Activated naive CD4-positive, alpha-beta T cell treated with anti-CD3 and anti-CD28 coated beads, Interleukin-2, amount 50 U/mL, for 24 hours (primary cell): ENCODE data around the gene DSCAM.

Source experiments
- H3K27ac Mint-ChIP-seq: one replicate; pipeline ENCODE4 v1.8.0; 2021; ENCODE audit warnings: mild to moderate bottlenecking, mixed read lengths
- H3K27me3 Mint-ChIP-seq: one replicate; pipeline ENCODE4 v1.8.0; 2021; ENCODE audit warnings: mixed read lengths
- H3K36me3 Mint-ChIP-seq: one replicate; pipeline ENCODE4 v1.8.0; 2021; ENCODE audit warnings: mixed read lengths
- H3K4me1 Mint-ChIP-seq: one replicate; pipeline ENCODE4 v1.8.0; 2021; ENCODE audit warnings: mixed read lengths
- H3K4me3 Mint-ChIP-seq: one replicate; pipeline ENCODE4 v1.8.0; 2021; ENCODE audit warnings: mild to moderate bottlenecking, mixed read lengths
- H3K9me3 Mint-ChIP-seq: one replicate; pipeline ENCODE4 v1.8.0; 2021; ENCODE audit warnings: mixed read lengths

The DSCAM gene

DNA sequence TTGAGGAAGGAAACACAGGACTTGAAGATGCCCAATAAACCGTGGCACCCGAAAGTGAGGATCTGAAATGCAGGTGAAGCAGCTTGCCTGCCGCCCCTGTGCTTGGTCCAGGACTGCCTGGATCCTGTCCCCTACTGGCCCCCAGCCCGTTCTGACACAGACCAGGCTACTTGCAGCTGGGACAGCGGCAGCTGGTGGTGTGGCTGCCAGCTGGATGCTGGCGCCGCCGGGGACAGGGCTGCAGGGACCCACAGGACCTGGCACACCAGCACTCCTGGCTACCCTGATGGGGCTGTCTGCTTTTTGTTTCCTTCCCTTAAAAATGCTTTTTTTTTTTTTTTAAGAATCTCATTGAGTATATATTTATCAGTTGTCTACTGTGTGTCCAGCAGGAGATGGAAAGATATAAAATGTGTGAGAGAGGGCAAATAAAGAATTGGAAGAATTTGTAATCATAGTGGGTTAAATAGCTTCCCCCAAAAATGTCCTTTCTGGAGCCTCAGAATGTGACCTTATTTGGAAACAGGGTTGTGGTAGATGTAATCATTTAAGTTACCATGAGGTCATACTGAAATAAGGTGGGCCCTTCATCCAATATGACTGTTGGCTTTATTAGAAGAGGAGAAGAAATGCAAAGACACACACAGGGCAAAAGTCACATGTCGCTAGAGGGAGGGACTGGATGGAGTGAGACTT lies 165.6 kb downstream of the DSCAM start:
- no peaks in the 10 kb centered on the region for H3K4me1 Mint-ChIP-seq
- H3K9me3 Mint-ChIP-seq, result peaks cover 5% of the 10 kb centered on the region
- no peak overlapping the region for H3K4me3 Mint-ChIP-seq
- no peak overlapping the region for H3K27ac Mint-ChIP-seq
- no peaks in the 10 kb centered on the region for H3K27me3 Mint-ChIP-seq
- no peaks in the 10 kb centered on the region for H3K36me3 Mint-ChIP-seq

DNA sequence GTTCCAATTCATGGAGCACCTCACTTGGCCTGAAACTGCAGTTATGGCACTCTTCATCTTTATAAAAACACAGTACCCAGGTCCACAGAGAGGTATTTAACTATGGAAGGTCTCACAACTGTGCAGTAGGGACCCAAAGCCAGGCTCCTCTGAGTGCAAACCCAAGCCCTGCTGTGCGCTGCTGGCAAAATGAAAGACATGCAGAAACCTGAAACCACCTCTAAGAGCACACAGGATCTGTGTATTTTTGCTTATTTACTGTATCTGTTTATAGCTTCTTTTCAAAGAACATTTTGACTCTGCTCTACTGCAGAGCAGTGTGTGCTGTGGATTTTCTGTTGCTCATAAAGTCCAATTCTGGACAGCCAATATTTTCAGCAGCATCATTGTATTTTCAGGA lies 166.6 kb downstream of the DSCAM start:
- no peak overlapping the region for H3K4me3 Mint-ChIP-seq
- no peaks in the 10 kb centered on the region for H3K36me3 Mint-ChIP-seq
- peaks cover 5% of the 10 kb centered on the region for H3K9me3 Mint-ChIP-seq

GRCh38 chr21:40678681-40679284 lies 168.2 kb downstream of the DSCAM start:
- H3K27ac Mint-ChIP-seq, result no peak overlapping the region
- H3K4me1 Mint-ChIP-seq, result no peaks in the 10 kb centered on the region
- H3K4me3 Mint-ChIP-seq, result no peak overlapping the region
- H3K27me3 Mint-ChIP-seq, result no peaks in the 10 kb centered on the region
- peaks cover 5% of the 10 kb centered on the region for H3K9me3 Mint-ChIP-seq
- no peaks in the 10 kb centered on the region for H3K36me3 Mint-ChIP-seq

More for the DNA sequence above, 166.6 kb downstream of the DSCAM start:
- Mint-ChIP-seq H3K4me1 (no peaks in the 10 kb centered on the region), H3K27ac (no peak overlapping the region), H3K27me3 (no peaks in the 10 kb centered on the region)

GRCh38 chr21:40675017-40675416 lies 171.9 kb downstream of the DSCAM start:
- Mint-ChIP-seq H3K36me3 (no peaks in the 10 kb centered on the region), H3K27me3 (no peaks in the 10 kb centered on the region), H3K9me3 (no peaks in the 10 kb centered on the region), H3K4me1 (no peaks in the 10 kb centered on the region), H3K27ac (no peak overlapping the region), H3K4me3 (no peak overlapping the region)

DNA sequence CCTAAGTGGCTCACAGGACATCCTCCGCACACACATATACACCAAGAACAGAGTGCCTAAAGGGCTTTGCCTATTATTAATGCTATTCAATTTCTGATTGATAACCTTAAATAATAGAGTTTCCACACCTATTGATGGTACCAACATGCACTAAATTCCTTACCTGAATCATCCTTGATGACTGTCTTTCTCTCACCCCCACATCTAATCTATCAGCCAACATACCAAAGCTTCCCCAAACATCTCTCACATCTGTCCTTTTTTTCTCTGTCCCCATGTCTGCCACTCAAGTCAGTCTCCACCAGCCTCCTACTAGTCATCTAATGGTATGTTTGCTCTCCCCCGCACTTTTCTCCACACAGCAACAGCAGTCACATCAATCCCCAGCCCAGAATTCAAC lies 174.4 kb downstream of the DSCAM start:
- H3K36me3 Mint-ChIP-seq, result no peaks in the 10 kb centered on the region
- no peak overlapping the region for H3K4me3 Mint-ChIP-seq
- H3K9me3 Mint-ChIP-seq, result no peaks in the 10 kb centered on the region
- no peak overlapping the region for H3K27ac Mint-ChIP-seq
- no peaks in the 10 kb centered on the region for H3K4me1 Mint-ChIP-seq
- no peaks in the 10 kb centered on the region for H3K27me3 Mint-ChIP-seq

GRCh38 chr21:40671716-40672115 lies 175.2 kb downstream of the DSCAM start:
- Mint-ChIP-seq H3K4me1 (no peaks in the 10 kb centered on the region), H3K9me3 (no peaks in the 10 kb centered on the region), H3K27ac (no peak overlapping the region), H3K27me3 (no peaks in the 10 kb centered on the region), H3K4me3 (no peak overlapping the region), H3K36me3 (no peaks in the 10 kb centered on the region)

DNA sequence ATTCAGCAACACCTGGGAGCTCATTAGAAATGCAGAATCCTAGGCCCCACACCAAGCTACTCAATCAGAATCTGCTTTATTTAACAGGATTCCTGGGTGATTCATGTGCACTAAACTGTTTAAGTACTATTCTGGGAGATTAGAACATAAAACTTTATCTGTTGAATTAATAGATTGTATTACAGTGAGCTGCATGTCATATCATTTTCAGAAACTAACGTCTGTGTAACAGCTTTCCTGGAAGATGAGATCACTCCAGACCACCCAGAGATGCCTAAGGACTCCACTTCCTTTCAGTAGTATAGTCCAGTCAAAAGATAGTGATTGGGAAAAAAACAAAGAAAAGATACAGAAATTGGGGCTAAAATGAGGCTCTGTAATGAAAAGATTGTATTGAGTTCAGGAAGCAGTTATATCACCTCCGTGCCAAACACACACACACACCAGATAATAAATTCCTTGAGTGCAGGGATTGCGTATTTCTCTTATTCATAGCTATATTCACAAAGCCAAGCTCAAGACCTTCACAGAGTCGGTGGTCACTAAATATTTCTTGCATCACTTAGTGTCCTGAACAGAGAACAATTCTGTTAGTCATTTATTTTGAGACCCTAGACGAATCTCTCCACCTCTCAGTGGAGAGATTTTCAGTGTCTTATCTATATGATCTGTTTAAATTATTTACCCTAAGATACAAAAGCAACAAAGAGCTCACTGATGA lies 178.2 kb downstream of the DSCAM start:
- H3K4me1 Mint-ChIP-seq, result no peaks in the 10 kb centered on the region

GRCh38 chr21:40667967-40668366 lies 179.0 kb downstream of the DSCAM start:
- H3K27me3 Mint-ChIP-seq, result peaks cover 1% of the 10 kb centered on the region
- no peaks in the 10 kb centered on the region for H3K36me3 Mint-ChIP-seq
- H3K4me3 Mint-ChIP-seq, result no peak overlapping the region
- no peaks in the 10 kb centered on the region for H3K9me3 Mint-ChIP-seq
- H3K4me1 Mint-ChIP-seq, result no peaks in the 10 kb centered on the region
- no peak overlapping the region for H3K27ac Mint-ChIP-seq

More for the DNA sequence above, 178.2 kb downstream of the DSCAM start:
- no peak overlapping the region for H3K27ac Mint-ChIP-seq
- H3K9me3 Mint-ChIP-seq, result no peaks in the 10 kb centered on the region
- H3K27me3 Mint-ChIP-seq, result peaks cover 1% of the 10 kb centered on the region
- no peaks in the 10 kb centered on the region for H3K36me3 Mint-ChIP-seq
- H3K4me3 Mint-ChIP-seq, result no peak overlapping the region

GRCh38 chr21:40662889-40663288 lies 184.1 kb downstream of the DSCAM start:
- H3K4me1 Mint-ChIP-seq, result no peaks in the 10 kb centered on the region
- H3K9me3 Mint-ChIP-seq, result peaks cover 5% of the 10 kb centered on the region
- no peaks in the 10 kb centered on the region for H3K36me3 Mint-ChIP-seq
- no peak overlapping the region for H3K4me3 Mint-ChIP-seq
- H3K27ac Mint-ChIP-seq, result no peak overlapping the region
- peaks cover 5% of the 10 kb centered on the region for H3K27me3 Mint-ChIP-seq

DNA sequence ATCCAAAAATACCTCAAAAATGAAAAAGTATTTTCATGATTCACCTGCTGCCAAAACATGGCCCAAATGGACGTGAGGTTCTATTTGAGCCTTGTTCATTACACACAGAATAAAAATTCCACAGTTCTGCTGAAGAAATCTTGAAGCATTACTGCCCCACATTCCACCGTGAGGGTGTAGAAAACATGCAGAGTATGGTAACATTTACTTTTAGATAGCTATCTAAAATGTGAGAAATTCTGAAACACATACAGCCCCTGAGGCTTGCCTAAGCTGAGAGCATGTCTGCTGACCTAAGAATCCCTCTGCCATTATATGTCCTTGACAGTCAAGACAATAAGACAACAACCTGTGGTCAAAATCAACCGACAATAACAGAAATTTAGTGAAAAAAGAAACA lies 186.5 kb downstream of the DSCAM start:
- Mint-ChIP-seq H3K36me3 (no peaks in the 10 kb centered on the region), H3K4me1 (no peaks in the 10 kb centered on the region), H3K9me3 (peaks cover 11% of the 10 kb centered on the region), H3K27me3 (peaks cover 9% of the 10 kb centered on the region), H3K27ac (no peak overlapping the region), H3K4me3 (no peak overlapping the region)

GRCh38 chr21:40658311-40658710 lies 188.6 kb downstream of the DSCAM start:
- Mint-ChIP-seq H3K4me1 (no peaks in the 10 kb centered on the region), H3K27me3 (peaks cover 8% of the 10 kb centered on the region), H3K9me3 (peaks cover 11% of the 10 kb centered on the region), H3K36me3 (no peaks in the 10 kb centered on the region), H3K4me3 (no peak overlapping the region), H3K27ac (no peak overlapping the region)

- Mint-ChIP-seq H3K9me3 (peaks cover 1% of the 10 kb centered on the region), H3K27ac (no peak overlapping the region), H3K36me3 (no peaks in the 10 kb centered on the region), H3K4me1 (no peaks in the 10 kb centered on the region), H3K27me3 (peaks cover 5% of the 10 kb centered on the region), H3K4me3 (no peak overlapping the region)
Measured at GRCh38 chr21:40652436-40652835, 194.5 kb downstream of the DSCAM start.

DNA sequence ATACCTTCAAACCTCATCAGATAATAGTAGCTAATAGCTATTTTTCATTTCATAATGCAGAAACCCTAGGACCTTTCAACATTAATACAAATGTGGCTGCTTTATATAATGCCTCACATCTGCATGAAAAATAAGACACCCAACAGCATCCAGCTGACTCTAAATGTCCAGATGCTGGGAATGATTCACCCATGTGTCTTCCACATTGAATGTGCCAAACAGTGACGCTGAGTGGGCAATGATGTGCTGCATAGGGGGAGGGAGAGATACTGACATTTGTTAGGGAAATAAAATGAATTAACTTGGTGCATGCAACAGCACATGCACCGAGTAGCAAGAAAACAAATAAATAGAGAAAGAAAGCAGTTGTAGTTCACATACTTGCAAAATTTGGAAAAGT lies 199.3 kb downstream of the DSCAM start:
- Mint-ChIP-seq H3K36me3 (no peaks in the 10 kb centered on the region), H3K27me3 (peaks cover 4% of the 10 kb centered on the region), H3K27ac (no peak overlapping the region), H3K4me1 (no peaks in the 10 kb centered on the region), H3K4me3 (no peak overlapping the region), H3K9me3 (no peaks in the 10 kb centered on the region)

GRCh38 chr21:40646651-40647050 lies 200.3 kb downstream of the DSCAM start:
- H3K27ac Mint-ChIP-seq, result no peak overlapping the region

DNA sequence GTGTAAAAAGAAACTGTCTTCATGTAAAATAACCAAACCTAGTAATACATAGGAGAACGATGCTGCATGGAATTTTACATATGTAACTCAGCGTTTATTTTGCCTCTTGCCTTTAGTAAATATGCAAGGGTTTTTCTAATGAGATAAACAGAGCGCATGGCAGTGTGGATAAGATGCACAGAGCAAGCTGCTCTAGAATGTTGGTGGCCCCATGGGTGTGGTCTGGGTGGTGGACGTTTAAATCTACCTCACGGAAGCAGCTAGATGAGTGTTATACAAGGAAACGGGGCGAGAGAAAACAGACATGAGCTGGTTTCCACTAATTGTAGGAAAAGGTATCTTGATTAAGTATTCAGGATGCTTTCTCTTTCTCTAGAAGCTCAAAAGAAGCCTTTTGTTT lies 205.9 kb downstream of the DSCAM start:
- Mint-ChIP-seq H3K4me1 (no peaks in the 10 kb centered on the region), H3K4me3 (no peak overlapping the region), H3K27ac (no peak overlapping the region), H3K36me3 (no peaks in the 10 kb centered on the region), H3K27me3 (no peaks in the 10 kb centered on the region), H3K9me3 (no peaks in the 10 kb centered on the region)

More at GRCh38 chr21:40646651-40647050, 200.3 kb downstream of the DSCAM start:
- H3K4me1 Mint-ChIP-seq, result no peaks in the 10 kb centered on the region
- H3K27me3 Mint-ChIP-seq, result peaks cover 4% of the 10 kb centered on the region
- H3K9me3 Mint-ChIP-seq, result no peaks in the 10 kb centered on the region
- no peaks in the 10 kb centered on the region for H3K36me3 Mint-ChIP-seq
- H3K4me3 Mint-ChIP-seq, result peak overlapping the region; percentile 20

DNA sequence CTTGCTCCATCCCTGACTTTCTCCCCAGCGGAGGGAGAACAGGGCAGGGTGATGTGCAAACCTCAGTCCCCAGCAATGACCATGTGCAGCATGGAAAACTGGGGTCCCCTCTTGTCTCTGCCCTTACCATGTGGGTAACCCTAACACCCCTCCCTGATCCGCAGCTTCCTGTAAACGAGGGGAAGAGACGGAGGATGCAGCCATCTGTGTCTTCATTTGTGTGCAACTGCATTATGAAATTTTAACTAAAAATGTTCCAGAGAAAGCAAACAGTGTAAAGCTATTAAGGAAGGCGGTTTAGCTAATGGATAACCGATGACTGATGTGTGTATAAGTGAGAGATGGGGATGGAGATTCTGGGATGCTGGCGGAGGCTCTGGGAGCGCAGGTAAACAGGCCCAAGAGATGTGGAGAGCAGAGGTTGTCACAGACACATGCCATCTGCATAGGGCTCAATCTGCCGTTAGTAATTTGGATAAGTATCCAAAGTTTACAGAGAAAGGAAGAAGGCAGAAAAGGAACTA lies 206.6 kb downstream of the DSCAM start:
- Mint-ChIP-seq H3K9me3 (no peaks in the 10 kb centered on the region), H3K27ac (no peak overlapping the region), H3K27me3 (no peaks in the 10 kb centered on the region), H3K4me3 (no peak overlapping the region), H3K4me1 (no peaks in the 10 kb centered on the region), H3K36me3 (no peaks in the 10 kb centered on the region)
